SKM-1 (cell line): ENCODE results near the gene UXS1.

Experiments
- DNase-seq: peaks from one replicate; lab custom pipeline; 2025; ENCODE audit not compliant: unreplicated experiment; lab: John Stamatoyannopoulos, UW

UXS1 gene

DNA sequence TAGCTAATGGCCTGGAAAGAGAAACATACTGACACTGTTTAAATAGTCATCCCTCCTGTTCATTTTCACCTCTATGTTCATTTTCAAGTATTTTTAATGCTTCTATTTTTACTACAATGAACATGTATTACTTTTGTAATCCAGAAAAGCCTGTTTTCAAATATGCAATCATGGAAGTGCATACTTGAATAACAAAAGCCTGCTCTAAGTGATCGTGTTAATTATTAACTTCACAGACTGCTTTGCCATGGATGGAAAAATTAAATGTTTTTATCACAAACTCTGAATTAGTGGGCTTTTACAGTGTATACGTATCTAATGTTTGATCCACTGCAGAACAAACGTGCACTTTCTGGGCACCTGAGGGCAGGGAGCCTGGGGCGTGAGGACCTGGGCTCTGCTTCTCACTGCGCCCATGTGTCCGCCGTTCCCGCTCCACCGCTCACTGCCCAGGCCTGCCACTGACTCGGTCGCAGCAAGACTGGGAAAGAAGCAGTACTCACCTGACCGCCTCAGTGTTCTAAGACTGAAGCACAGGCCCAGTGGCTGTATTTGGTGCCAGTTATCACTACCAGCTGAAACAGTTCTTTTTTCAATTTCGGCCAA lies 80.6 kb downstream of the UXS1 start:
- no peak for DNase-seq

DNA sequence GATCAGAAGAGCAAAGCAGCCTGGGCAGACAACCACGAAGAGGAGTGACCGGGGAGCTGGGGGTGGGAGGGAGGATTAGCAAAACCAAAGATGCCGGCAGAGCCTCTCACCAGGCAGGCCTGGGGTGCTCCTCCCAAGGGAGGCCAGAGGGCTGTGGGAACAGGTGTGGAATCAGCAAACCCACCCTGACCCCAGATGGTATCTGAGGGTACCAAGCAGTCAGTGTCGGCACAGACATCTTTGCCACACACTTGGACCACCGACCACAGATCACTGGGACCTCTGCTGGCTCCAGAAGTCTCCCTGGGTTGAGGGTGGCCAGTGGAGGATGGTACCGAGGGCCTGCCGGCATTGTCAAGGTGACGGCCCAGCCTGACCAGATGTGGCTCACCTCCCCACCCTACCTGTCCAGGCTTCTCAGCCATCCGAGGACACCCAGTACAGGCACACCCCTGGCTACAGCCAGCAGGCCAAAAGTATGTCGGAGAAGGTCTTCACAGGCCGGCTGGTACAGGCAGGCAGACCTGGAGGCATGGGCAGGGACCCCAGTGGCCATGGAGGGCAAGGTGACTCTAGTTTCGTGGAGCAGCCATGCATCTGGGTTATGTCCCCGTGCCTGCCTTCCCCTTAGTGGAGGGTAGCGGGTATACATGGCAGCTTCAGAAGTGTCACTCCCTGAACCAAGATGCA lies 82.1 kb downstream of the UXS1 start:
- no peak for DNase-seq

DNA sequence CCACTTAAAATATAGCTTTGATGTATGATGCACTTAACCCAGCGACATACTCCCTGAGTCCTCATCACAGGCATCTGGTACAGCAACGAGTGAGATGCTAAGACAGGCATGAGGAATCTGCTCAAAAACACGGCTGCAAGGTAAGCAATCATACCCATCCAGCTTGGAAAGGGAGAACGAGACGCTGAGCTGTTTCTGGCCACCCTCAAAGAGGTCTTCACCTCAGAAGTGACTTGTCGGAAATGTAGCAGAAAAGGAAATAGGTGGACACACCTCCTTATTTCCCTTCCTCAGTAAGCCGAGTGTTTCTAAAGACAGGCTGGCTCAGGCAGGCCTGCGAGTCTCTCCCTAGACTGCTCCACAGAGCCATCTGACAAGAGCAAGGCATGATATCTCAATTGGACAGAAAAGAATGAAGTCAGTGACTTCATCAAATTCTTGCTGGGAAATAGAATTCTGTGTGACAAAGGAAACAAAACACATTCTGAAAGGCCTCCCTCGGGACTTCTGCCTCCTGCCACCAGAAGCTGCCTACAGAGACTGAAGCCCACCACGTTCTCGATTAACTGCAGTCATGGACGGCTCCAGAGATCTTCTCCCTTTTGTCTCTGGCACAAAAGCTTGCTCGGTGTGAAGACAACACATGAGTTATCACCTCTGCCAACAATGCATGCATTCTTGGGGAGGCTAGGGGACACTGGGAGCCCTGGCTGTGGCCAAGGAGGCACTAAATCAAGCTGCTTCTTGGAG lies 84.3 kb downstream of the UXS1 start:
- DNase-seq, result no peak

DNA sequence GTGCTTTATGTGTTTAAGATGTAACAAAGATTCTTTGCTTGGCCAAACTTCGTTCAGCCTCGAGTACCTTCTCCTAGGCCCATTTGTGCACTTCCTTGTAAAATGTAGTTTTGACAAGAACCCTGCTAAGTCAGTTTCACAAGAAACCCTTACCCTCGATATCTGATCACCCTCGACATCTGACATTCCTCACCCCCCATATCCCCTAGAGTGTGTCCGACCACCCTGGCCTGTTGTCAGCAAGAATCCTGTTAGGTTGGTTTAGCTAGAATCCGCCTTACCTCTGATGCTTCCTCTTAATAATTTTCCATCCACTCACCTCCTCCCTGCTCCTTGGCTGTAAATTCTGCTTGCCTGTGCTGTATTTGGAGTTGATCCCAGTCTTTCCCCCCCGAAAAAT lies 85.3 kb downstream of the UXS1 start:
- no peak for DNase-seq

DNA sequence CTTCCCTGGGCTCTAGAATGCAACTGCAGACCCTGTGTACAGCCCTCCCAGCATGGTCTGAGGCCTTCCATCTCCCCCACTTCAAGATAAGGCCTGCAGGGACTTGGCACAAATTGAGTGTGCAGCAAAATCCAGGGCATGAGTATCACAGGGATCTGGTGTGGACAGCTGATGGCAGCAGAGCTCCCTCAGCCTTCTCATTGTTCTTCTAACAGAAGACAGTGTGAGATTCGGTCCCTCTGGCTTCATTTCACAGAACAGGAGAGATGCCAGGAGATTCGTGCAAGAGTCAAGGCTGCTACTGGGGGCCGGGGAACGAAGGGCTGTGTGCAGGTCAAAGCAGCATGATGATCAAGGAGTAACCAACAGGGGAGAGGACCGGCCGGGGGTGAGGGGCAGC lies 85.8 kb downstream of the UXS1 start:
- DNase-seq, result no peak

DNA sequence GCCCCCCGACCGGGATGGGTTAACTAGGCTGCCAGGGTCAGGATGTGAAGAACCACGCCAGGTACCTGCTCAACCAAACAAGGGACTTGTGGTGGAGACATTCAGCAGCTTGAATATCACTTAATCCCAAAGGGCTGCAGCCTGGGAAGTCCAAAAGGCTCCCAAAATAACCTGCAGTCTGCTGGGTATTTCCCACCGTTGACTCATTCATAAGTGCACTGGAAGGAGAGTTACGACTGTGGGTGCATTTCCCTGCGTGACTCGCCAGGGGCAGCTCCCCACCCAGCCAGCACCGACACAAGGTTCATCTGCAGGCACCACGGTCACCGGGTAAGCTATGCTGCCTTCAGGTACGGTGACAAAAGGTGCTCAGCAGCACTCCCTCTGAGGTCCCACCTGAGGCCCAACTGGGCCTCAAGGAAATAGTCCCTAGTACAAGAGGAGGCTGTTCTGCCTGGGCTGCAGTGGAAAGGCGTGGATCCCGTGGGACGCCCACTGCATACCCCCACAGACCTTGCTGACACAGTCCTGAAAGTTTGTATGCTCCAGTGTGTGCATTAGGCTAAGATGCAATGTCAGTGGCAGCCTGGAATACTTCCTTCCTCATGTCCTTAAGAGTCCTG lies 86.5 kb downstream of the UXS1 start:
- DNase-seq, result no peak

DNA sequence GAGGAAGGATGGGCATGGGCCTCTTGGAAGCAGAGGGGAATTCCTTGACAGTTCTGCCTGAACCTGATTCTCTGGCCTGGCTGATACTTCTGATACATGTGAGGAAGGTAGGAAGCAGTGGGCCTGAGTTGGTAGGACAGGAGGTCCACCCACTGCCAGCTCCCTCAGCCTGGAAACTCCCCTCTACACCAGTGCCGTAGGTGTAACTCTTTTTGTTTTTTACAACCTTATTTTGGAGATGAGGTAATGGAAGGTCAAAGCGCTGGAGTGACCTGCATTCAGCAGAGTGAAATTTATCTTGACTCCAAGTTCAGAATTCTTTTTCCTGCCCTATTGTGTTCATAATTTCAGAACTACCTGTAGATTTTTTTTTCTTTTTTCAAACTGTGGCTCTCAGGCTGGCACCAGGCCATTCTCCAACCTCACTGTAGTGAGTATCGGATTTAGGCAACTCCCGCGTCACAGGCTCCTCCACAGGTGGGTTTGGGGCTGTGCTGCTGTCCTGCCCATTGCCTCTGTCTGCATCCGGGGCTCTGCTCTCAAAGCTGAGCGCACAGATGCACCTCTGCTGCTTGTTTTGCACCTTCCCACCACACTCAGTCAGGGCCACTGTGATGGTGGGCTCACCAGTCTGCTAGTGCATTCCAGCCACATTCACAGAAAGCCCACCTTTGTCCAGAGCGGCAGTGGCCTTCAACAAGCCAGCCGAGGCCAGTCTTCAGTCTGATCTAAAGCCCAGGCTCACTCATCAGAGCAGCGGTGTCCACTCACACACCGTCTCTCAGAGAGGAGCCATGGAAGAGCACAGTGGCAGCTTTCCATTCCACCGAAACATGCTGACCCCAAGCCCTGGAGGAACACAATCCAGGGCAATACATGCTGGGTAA lies 87.2 kb downstream of the UXS1 start:
- no peak for DNase-seq

DNA sequence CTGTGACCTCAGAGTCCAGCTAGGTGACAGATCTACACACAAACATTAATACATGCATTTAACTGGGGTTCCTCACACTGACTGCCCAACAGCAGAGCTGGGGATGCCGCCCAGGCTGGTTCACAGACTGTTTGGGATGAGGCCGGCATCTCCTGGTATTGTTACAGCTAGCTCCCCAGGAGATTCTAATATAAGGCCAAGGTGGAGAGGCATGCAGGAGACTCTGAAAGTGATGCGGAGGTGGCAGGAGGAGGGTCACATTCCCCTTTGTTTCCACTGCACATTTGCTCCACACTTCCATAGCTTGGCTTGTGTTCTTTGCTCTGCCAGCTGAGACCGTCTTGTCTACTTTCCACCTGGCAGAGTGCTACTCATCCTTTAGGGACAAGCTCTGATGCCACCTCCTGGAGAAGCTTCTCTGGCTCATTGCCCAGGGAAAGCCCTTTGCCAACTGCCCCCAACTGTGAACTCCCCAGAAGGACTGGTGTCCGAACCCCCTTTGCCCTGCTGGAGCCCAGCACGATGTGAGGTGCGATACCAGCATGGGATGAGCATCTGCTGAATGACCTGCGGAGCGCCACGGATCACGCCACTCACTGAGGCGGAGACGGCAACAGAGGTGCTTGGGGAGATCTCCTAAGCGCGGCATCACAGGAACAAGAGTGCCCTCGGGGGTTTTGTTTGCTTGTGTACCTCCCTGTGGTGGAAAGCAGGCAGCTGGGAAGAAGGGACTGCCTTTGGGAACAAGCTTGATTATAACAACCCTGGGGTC lies 88.8 kb downstream of the UXS1 start:
- no peak for DNase-seq

DNA sequence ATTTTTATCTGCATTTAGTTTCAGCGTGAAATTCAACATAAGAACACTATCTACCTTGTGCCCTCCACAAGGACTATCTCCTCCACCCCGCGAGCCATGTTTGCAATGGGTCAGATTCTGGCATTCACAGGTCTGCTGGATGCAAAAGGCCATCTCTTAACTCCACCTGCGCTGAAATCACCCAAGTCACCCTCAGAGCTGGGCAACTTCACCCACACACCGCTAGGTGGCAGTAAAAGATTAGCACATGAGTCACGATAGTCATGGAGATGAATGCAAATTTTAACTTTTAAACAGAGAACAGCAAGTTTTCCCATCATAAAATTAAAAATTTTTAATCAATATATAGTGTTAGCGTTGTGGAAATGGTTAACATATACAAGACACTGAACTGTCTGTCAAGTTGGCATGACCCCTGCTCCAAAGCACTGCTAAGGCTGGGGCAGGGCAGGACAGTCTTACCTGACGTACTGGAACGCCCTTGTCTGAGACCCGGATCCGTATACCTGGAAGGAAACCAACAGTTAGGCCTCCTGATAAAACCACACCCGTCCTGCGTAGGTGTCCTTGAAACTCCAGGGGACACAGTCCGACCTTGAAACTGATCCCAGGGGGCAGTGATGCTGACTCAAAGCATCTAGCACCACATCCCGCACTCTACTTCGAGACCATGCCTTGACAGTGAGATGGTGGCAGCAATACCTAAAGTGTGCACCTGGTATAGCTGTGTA lies 89.6 kb downstream of the UXS1 start:
- peak; percentile 18 for DNase-seq

DNA sequence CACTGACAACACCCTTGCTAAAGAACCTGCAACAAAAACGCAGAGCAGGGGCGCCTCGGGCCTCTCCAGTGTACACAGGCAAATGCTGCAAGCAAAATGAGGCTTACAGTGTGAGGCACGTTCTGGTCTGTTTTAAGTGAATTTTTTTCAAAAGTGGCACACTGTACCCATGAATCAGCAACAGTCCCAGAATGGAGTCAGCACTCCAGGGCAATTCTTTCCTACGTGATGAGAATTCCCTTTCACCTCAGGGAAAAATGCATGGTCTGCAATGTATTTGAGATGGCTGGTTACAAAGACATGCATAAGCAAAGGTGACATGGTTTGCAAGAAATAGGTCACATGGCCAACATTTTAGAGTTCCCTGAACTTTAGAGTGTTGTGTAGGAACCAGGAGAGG lies 94.4 kb downstream of the UXS1 start:
- no peak for DNase-seq

DNA sequence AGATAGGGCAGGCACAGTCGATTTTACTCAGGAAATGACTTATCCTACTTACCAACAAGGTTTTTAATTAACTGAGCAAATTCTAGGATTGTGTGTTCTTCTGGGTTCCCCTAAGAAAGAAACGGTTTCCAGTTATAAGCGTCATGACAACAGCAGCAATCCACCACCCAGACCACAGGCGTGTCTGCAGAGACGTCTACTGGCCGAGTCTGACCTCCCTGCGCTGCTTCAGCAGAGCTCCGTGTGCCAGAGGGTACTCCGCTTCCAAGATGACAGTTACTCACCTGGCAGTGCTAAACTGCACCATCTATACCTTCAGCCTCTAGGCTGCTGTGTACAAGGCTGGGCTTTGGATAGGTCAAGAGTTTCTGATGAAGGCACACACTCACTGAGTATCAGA lies 95.4 kb downstream of the UXS1 start:
- DNase-seq, result no peak

DNA sequence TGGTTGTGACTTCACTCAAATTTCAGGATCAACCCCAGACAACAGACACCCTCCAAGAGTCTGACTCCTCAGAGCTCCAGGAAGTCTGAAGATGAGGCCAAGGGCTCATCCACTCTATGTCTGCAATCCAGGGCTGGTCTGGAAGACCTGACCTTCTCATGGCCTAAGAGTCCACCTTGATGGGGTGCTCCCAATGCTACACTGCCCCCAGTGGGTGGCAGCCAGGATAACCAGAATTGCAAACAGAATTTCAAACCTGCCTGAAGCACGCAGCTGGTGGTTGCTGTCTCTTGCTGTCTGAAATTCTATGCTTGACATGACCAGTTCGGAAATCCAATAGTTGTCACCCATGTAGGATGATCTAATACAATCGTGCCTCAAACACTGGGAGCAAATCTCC lies 96.0 kb downstream of the UXS1 start:
- DNase-seq, result no peak

DNA sequence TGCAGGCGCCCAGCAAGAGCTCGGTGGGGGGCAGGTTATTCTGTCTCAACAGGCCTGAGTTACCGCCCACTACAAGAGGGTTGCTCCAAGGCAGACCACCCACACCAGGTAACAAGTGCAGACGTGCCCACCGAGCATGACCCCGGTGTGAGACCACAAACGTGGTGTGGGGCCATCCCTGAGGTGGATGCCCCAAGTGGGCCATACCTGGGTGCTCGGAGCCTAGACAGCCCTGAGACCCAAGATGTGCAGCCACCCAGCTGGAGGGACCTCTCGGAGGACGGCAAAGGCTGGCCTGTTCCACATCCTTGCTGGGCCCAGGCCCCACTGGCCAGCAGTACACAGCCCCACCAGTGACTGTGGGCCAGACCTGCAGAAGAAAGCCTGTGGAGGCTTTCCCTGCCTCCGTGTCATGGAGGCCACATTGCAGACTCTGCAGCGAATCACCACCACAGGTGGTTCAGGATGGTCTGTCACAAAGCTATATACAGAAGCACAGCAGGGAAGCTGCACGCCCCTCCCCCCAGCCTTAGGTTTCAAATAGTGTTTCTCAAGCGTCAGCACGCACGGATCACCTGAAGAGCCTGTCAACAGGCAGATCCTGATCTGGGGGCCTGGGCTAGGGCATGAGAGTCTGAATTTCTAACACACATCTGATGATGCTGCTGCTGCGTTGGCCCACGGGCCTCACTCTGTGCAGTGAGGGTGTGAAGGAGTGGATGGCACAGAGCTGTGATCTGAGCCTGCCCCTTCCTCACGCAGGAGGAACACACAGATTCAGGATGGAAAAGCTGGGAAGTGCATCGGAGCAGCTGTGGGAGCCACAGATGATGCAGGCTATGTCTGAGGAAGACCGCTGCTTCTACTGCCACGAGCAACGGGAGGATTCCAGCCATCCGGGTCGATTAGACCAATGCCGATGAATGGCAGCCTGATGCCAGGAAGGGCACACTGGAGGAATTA lies 96.8 kb downstream of the UXS1 start:
- no peak for DNase-seq

DNA sequence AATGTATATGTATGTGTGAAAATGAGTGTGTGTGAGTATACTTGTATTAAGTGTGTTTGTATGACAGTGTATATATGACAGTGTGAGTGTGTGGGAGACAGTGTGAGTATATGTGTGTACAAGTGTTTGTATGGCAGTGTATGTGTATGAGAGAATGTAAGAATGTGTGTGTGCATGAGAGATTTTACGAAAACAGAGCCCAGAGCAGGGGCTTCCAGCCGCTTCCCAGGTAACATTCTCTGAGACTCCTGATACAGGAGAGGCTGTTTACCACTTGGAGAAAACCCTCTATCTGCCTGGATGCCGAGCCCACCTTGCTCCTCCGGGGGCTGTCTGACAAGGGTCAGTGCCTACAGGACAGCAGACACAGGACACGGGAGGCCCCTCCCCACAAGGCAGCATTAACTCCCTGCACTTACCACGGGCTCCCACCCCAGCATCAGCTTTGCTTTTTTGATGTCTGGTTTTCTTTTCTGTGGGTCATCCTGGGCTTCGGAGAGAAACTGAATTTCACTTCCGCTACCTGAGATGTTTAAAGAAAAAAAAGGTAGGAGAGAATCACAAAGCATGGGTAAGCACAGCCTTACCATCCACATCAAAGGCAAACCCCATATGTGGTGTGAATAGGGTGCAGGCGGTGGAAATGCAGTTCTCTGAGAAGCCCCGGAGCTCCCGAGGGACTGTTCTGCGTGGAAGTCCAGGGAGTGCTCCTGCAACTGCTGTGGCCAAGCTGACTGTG lies 97.6 kb downstream of the UXS1 start:
- no peak for DNase-seq

DNA sequence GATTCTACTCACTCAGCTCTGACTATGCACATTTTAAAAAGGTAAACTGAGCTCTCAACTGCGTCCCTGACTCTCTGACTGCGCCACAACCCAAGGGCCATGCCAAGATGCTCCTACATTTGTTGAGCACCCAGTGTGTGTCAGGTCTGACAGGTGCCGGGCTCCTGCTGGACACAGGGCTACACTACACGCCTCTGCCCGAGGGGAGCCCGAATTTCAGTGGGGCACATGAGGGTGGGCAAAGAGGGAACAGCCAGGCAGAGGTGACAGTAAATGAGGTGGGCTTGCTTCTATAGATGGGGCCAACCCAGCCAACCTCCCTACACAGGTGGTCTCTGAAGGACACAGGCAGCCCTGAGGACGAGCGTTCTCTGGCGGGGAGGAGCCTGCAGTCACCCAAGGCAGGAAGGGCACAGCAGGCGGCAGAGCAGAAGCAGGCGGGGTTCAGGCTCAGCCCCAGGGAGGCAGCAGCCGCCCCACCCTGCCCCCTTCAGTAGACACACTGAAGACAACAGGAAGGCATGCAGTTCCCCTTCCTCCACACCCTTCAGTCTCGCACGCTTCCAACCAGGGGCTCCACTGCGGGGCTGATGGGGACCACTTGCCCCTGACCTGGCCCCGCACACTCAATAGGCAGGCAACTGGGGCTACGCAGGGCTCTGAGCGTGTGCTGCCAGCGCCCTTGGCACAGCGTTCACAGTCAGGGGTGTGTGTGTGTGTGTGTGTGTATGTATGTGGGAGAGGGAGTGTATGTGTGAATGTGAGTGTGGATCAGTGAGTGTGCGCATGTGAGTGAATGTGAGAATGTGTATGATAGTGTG lies 98.4 kb downstream of the UXS1 start:
- no peak for DNase-seq

DNA sequence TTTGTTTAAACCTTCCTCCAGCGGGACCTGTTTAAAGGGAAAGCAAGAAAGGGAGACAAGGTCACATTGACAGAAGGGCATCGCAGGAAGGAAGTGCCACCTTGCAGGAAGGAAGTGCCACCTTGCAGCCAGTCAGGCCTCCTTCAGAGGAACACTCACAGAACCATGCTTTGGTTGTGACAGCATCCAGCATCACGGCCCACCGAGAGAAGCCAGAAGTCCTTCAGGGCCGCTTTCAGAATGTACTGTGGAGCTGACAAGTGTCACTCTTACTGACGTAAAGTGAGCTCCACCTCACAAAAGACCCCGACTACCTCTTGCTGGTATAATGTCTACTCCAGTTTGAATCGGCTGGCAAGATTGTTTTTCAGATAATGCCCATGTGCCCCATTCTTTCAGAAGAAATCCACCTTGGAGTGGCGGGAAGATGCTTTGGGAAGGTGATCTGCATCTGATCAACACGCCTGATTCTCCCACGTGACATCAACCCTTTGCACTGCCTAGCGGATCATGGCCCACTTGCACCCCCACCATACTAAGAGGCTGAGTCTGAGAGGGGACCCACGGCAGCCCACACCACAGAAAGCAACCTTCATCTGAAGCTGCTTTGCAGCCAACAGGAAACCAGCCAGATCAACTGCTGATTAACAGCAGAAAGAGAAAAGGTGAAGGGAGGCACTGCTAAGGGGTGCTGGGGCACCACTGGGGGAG lies 99.8 kb downstream of the UXS1 start:
- no peak for DNase-seq
